Astrocyte (in vitro differentiated cells and primary cell): ENCODE measurements around the gene MSX1. TPM values are rescaled to one million over a fixed set of nuclear protein-coding genes. Genes with fewer than 3 reads are reported as not detected.
A peak's percentile ranks its signal among the peaks of the same experiment; 100 is the strongest.

ENCODE experiments used
- DNase-seq: peaks from one replicate; pipeline ENCODE4 v3.0.0-alpha.2; 2010; ENCODE audit warnings: low read depth
- FAIRE-seq: peaks from 2 replicates; lab custom pipeline; 2011; peaks lifted over from hg19 to GRCh38; lab: Jason Lieb, UNC
- H2AFZ ChIP-seq: 2 replicates; pipeline ENCODE4 v1.6.0; 2012; ENCODE audit warnings: low read depth, low read length, inconsistent platforms
- H3K27ac ChIP-seq: 2 replicates; pipeline ENCODE4 v1.5.1; 2011; ENCODE audit warnings: low read depth, low read length, inconsistent platforms
- H3K27me3 ChIP-seq: 2 replicates; pipeline ENCODE4 v1.6.0; 2011; ENCODE audit warnings: low read length, inconsistent platforms; ENCODE audit not compliant: insufficient read depth
- H3K36me3 ChIP-seq: 2 replicates; pipeline ENCODE4 v1.5.1; 2011; ENCODE audit warnings: low read length, inconsistent platforms; ENCODE audit not compliant: insufficient read depth
- H3K4me1 ChIP-seq: 2 replicates; pipeline ENCODE4 v1.5.1; 2011; ENCODE audit warnings: low read length, inconsistent platforms; ENCODE audit not compliant: insufficient read depth
- H3K4me2 ChIP-seq: 2 replicates; pipeline ENCODE4 v1.6.0; 2012; ENCODE audit warnings: low read length, inconsistent platforms
- H3K4me3 ChIP-seq: 2 replicates; pipeline ENCODE4 v1.5.1; 2011; ENCODE audit warnings: low read depth, mild to moderate bottlenecking, low read length, inconsistent platforms; ENCODE audit not compliant: insufficient read depth
- H3K79me2 ChIP-seq: 2 replicates; pipeline ENCODE4 v1.6.0; 2012; ENCODE audit warnings: mild to moderate bottlenecking, low read length, inconsistent platforms; ENCODE audit not compliant: insufficient read depth
- H3K9ac ChIP-seq: 2 replicates; pipeline ENCODE4 v1.6.0; 2012; ENCODE audit warnings: mild to moderate bottlenecking, low read length, inconsistent platforms
- H3K9me3 ChIP-seq: 2 replicates; pipeline ENCODE4 v1.5.1; 2012; ENCODE audit warnings: low read depth, mild to moderate bottlenecking, low read length, inconsistent platforms; ENCODE audit not compliant: insufficient read depth
- H4K20me1 ChIP-seq: 2 replicates; pipeline ENCODE4 v1.6.0; 2012; ENCODE audit warnings: low read length, inconsistent platforms; ENCODE audit not compliant: insufficient read depth
- H3K27ac Mint-ChIP-seq: one replicate; pipeline ENCODE4 v1.8.0; 2021; ENCODE audit warnings: mild to moderate bottlenecking, mixed read lengths; ENCODE audit not compliant: unreplicated experiment
- H3K27me3 Mint-ChIP-seq: one replicate; pipeline ENCODE4 v1.8.0; 2021; ENCODE audit warnings: low read depth, mixed read lengths; ENCODE audit not compliant: unreplicated experiment
- H3K36me3 Mint-ChIP-seq: one replicate; pipeline ENCODE4 v1.8.0; 2021; ENCODE audit warnings: low read depth, mixed read lengths; ENCODE audit not compliant: unreplicated experiment
- H3K4me1 Mint-ChIP-seq: one replicate; pipeline ENCODE4 v1.8.0; 2021; ENCODE audit warnings: low read depth, mixed read lengths; ENCODE audit not compliant: unreplicated experiment
- H3K4me3 Mint-ChIP-seq: one replicate; pipeline ENCODE4 v1.8.0; 2021; ENCODE audit warnings: mild to moderate bottlenecking, moderate library complexity, mixed read lengths; ENCODE audit not compliant: unreplicated experiment
- H3K9me3 Mint-ChIP-seq: one replicate; pipeline ENCODE4 v1.8.0; 2021; ENCODE audit warnings: mild to moderate bottlenecking, mixed read lengths; ENCODE audit not compliant: unreplicated experiment
- EZH2 ChIP-seq: IDR thresholded peaks from 2 replicates; pipeline ENCODE4 v1.6.1; 2012; ENCODE audit warnings: mild to moderate bottlenecking, low read length, inconsistent platforms; ENCODE audit not compliant: insufficient read depth
- total RNA-seq: library from RNA; stranded (reverse); gene quantifications from 2 replicates; pipeline ENCODE4 v1.2.1, GENCODE V29; 2021
- TF ChIP-seq, protein P1 (sequence below): IDR thresholded peaks from 2 replicates; pipeline ENCODE4 v1.5.1; 2011; ENCODE audit warnings: low read depth, mild to moderate bottlenecking, inconsistent platforms, low read length, moderate library complexity; ENCODE audit not compliant: insufficient read depth

Gene MSX1
- total RNA-seq, 1 donor from 2014 or later = 0.91 TPM

DNA sequence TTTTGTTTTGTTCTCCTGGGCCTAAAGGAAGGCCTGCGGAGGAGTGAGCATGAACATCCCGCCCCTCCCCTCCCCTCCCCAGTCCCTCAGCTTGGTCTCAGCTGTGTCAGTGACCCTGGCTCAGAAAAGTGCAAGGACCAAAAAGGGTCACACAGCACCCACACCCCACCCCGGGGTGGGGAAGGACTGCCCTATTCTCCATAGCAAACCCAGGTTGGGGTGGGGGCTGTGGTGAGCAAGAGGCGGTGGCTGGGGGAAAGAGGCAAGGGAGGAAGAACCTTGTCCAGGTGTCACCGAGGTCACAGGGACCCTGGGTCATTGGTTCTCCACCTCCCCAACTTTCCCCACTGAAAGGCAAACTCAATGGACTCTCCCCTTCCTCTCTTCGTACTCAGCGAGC is 7.6 kb upstream of the MSX1 start:
- Mint-ChIP-seq H3K4me3 (no peak overlapping the region), H3K27ac (no peak overlapping the region), H3K9me3 (peaks cover 16% of the 10 kb centered on the region), H3K4me1 (peaks cover 2% of the 10 kb centered on the region), H3K36me3 (no peaks in the 10 kb centered on the region), H3K27me3 (peaks cover 68% of the 10 kb centered on the region)
- Histone ChIP-seq H3K4me1 (peaks cover 20% of the 10 kb centered on the region), H3K27ac (no peak overlapping the region), H2AFZ (peak overlapping the region; percentile 97), H3K9me3 (no peaks in the 10 kb centered on the region), H3K27me3 (peaks cover 28% of the 10 kb centered on the region), H3K4me2 (peak overlapping the region; percentile 89), H3K4me3 (no peak overlapping the region), H4K20me1 (no peaks in the 10 kb centered on the region), H3K9ac (peak overlapping the region; percentile 66), H3K79me2 (no peaks in the 10 kb centered on the region), H3K36me3 (no peaks in the 10 kb centered on the region)
- DNase-seq (no peak), FAIRE-seq (no peak)
- no peak for TF ChIP-seq EZH2
- TF ChIP-seq, protein P1, sequence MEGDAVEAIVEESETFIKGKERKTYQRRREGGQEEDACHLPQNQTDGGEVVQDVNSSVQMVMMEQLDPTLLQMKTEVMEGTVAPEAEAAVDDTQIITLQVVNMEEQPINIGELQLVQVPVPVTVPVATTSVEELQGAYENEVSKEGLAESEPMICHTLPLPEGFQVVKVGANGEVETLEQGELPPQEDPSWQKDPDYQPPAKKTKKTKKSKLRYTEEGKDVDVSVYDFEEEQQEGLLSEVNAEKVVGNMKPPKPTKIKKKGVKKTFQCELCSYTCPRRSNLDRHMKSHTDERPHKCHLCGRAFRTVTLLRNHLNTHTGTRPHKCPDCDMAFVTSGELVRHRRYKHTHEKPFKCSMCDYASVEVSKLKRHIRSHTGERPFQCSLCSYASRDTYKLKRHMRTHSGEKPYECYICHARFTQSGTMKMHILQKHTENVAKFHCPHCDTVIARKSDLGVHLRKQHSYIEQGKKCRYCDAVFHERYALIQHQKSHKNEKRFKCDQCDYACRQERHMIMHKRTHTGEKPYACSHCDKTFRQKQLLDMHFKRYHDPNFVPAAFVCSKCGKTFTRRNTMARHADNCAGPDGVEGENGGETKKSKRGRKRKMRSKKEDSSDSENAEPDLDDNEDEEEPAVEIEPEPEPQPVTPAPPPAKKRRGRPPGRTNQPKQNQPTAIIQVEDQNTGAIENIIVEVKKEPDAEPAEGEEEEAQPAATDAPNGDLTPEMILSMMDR = no peak

DNA sequence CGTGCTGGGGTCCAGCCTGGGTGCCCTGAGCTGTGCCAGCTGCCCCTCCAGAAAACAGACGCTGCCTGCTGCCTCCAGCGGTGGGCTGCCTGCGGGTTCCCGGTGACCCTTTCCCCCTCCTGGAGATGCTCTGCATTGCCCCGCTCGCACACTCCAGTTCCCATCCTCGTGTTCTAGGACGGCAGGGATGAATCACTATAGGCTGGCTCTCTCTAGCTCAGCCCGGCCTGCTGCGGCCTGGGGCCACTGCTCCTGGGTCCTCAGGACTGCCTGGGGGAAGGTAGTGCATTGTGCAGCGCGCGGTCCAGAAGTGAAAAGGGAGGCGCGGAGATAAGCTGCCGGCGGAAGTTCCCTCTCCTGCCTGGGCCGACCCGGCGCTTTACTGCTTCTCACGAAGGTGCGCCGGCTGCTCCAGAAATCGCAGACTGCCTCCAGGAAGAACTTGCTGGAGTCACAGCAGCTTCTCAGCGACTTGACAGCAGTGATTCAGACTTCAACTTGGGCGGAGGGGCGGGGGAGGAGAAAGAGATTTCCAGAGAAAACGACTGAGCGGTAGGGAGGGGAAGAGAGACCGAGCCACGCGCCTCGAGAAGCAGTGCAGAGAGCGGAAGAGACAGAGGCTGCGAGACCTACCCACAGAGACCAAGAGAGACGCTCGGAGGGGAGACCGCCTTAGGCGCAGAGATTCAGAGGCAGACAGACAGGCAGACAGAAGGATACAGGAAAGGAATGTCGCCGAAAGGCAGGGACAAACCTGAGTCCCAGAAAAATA is 6.7 kb upstream of the MSX1 start:
- DNase-seq = peak; percentile 63
- Histone ChIP-seq H3K27me3 (peaks cover 37% of the 10 kb centered on the region), H3K9ac (peak overlapping the region; percentile 66)

More for the DNA sequence above, 6.7 kb upstream of the MSX1 start:
- Histone ChIP-seq H3K4me1 (peaks cover 20% of the 10 kb centered on the region), H3K79me2 (no peaks in the 10 kb centered on the region), H3K36me3 (no peaks in the 10 kb centered on the region), H4K20me1 (no peaks in the 10 kb centered on the region), H2AFZ (peak overlapping the region; percentile 97), H3K4me2 (peak overlapping the region; percentile 89), H3K4me3 (peak overlapping the region; percentile 51), H3K27ac (peak overlapping the region; percentile 59), H3K9me3 (no peaks in the 10 kb centered on the region)
- H3K4me1 Mint-ChIP-seq = peaks cover 2% of the 10 kb centered on the region
- H3K9me3 Mint-ChIP-seq = peaks cover 17% of the 10 kb centered on the region
- peak overlapping the region; percentile 85 for H3K27ac Mint-ChIP-seq
- no peak for FAIRE-seq
- TF ChIP-seq EZH2 = no peak
- TF ChIP-seq, protein P1 = peak; percentile 22
- no peaks in the 10 kb centered on the region for H3K36me3 Mint-ChIP-seq
- peaks cover 69% of the 10 kb centered on the region for H3K27me3 Mint-ChIP-seq
- H3K4me3 Mint-ChIP-seq = peak overlapping the region; percentile 85
